Stimulated activated CD4-positive, alpha-beta T cell treated with anti-CD3 and anti-CD28 coated beads, Interleukin-4, amount 100 ng/mL, for 48 hours (primary cell): ENCODE measurements around the gene KRTAP19-8.

Experiments
- DNase-seq, 2 donors: peaks; one replicate each; pipeline ENCODE4 v3.0.0-alpha.2; 2020; ENCODE audit warnings: low read depth in 2 of 2

The KRTAP19-8 gene, protein sequence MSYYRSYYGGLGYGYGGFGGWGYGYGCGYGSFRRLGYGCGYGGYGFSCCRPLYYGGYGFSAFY

DNA sequence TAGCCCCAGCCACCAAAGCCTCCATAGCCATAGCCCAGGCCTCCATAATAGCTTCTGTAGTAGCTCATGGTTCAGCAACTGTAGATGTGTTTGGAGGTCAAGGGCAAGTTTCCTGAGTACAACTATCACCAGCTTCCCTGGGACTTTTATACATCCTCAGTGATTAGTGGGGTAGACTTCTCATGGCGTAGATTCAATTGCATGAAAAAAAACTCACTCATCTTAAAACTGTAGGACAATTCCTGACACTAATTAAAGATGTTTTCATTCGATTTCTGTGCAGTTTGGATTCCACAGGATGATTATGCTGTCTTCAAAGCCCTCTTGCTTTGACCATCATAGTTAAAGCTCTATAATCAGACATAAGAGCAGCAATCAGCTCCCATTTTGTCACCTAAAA lies at the start of gene KRTAP19-8:
KRTAP19-8 (minus strand) TSS at position 101 of the 400 bp plus-strand sequence; CDS start at position 68, 33 bp downstream.
- no peak for DNase-seq

DNA sequence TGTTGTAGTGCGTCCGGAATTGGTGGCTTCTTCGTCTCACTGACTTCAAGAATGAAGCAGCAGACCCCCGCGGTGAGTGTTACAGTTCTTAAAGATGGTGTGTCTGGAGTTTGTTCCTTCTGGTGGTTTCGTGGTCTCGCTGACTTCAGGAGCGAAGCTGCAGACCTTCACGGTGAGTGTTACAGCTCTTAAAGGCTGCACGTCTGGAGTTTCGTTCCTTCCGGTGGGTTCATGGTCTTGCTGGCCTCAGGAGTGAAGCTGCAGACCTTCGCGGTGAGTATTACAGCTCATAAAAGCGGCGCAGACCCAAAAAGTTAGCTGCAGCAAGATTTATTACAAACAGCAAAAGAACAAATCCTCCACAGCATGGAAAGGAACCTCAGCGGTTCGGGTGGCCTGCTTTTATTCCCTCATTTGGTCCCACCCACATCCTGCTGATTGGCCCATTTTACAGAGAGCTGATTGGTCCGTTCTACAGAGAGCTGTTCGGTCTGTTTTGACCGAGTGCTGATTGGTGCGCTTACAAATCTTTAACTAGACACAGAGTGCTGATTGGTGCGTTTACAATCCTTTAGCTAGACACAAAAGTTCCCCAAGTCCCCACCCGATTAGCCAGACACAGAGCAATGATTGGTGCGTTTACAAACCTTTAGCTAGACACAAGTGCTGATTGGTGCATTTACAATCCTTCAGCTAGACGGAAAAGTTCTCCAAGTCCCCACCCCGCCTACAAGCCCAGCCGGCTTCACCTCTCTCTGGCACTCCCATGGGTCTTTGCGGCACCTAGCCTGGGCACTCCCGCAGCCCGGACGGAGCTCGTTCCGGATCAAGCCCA lies 49.6 kb upstream of the KRTAP19-8 start:
- DNase-seq: no peak

DNA sequence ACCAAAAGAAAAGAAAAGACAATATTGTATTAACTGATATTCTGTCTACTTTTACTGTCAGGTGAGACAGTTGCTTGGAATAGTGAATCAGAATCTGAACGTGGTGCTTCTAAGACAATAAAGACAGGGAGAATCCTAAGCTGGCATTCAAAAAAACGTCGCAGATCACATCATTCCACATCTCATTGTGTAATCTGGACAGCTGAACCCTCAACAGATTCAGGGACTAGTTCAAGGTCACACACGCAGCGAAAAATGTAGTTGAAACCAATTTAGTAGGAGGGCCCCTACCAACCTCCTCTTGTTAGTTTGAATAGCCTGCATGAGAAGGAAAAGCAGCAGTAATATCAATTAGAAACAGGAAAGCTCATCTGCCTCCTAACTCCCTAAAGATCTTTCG lies 46.4 kb upstream of the KRTAP19-8 start:
- no peak for DNase-seq

DNA sequence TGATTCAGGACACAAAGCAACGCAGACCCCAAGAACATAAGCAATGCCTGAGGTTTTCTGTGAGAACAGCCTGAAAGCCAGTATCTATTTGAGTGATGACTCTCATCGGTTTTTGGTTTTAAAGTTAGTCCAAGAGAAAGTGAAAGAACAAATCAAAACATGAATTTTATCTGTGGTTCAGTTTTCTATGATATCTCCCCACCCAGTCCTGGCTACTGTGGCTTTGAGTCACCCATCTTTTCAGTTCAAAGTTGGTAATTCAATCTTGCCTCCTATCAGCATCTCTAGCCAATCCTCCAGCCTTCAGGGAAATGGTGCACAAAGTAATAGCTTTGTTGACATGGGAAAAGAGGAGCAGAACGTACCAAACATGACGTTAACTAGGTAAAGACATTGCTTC lies 40.5 kb upstream of the KRTAP19-8 start:
- DNase-seq: no peak

DNA sequence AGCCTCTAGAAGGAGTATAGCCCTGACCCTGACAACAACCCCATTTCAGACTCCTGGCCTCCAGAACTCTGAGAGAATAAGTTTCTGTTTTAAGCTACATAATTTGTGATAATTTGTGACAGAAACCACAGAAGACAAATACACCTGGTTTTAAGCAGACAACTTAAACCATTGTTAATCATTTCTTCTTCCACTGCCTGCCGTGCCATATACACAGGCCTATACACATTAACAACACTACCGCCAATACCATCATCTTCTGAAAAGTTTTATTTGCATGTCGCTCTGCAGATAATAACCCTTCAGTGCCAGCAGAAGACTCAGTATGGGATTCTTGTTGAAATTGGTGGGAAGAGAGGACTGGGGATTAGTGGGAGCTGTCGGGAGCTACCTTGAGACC lies 39.9 kb upstream of the KRTAP19-8 start:
- DNase-seq: no peak

DNA sequence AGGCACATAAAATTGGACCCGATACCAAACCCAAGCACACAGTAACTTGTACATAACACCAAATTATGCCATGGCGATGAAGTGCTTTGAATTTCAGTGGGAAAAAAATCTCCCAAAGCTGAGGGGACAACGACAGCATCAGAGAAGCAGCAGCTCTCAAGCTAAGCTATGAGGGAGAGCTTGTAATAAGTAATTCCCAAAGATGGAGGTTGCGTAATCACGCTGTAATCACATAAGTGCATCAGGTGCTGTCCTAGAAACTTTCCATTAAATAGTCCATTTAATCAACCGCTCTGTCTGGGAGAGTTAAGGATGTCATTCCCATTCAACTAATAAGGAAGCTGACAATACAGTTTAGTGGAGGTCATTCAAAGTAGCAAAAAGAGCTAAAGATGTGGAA lies 37.6 kb upstream of the KRTAP19-8 start:
- no peak for DNase-seq

DNA sequence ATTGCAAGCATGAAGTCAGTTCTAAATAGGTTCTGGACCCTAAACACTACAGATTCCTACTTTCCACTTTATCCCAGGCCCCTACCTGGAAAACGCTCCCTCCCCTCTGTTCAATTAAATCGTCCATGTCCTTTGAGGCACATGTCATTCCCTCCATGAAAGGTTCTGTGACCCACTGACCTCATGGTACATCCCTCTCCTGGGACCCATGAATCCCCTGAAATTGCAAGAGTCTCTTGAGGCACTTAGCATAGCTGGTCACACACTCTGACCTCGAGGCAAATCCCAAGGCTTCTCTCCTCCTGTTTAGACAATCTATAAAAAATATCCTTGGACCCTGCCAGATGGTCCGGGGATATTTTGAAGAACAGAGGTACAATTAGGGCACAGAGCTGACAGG lies 34.3 kb upstream of the KRTAP19-8 start:
- no peak for DNase-seq

DNA sequence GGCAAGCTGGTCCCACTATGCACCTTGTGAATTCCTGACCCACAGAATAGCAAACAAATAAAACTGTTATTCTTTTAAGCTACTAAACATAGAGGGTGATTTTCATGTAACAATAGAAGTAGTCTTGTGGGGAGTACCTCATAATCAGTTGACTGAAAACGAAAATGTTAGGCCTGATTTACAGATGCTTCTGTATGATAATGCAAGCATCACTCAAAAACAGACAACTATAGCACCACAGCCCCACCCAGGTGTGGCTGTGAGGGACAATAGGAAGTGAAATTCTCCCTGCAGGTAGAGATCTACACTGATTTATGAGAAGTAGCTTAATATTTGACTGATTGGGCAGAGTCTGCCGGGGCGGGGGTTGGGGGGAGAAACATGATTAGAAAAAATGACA lies 26.5 kb upstream of the KRTAP19-8 start:
- no peak for DNase-seq

DNA sequence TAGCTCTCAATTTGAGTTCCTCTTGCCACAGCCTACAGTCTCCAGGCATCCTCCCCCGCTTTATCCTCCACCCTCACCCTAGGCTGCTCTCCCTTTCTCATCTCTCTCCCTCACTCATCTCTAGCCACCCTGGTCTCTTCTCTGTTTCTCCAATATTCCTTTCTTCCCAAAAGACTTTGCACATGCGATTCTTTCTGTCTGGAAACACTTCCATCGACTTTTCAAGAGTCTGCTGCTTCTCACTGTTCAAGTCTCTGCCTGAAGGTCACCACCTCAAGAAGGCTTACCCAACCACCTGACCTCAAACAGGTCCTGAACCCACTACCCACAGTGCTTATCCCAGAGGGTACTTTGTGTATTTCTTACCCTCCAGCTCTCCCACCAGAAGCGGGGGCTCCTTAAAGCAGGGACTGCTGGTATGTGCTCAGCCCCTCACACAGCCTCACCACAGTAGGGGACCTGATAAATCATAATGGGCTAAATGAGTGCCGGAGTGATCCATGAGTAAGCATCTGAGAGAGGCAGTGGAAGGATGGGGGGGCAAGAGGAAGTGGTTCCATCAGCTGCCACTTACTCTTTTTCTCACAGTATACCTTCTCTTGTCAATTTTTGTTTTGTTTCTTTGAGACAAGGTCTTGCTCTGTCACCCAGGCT lies 14.3 kb upstream of the KRTAP19-8 start:
- DNase-seq: no peak

DNA sequence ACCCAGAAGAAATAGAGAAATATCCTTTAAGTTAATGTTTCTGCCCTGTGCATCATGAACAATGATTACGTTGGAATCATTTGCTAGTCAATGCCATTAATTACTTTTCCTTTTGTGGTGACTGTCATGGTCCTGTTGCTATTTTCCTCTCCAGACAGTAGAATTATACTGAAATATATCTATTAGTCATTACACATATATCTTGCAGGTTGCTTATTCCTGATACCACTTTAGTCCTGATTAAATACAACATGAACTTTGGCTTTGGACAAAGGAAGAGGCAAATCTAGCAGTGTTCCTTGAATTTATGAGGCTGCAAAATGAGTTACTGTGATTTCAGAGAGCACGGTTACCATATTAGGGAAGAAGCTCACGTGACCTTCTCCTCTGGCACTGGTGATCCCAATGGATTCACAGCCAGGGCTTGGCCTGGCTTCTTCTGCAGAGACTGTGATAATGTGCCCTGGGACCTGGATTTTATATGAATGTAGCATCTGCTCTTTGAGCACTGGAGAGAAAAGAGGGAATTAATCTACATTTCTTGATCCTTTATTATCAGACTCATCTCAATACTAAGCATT lies 12.4 kb upstream of the KRTAP19-8 start:
- no peak for DNase-seq

DNA sequence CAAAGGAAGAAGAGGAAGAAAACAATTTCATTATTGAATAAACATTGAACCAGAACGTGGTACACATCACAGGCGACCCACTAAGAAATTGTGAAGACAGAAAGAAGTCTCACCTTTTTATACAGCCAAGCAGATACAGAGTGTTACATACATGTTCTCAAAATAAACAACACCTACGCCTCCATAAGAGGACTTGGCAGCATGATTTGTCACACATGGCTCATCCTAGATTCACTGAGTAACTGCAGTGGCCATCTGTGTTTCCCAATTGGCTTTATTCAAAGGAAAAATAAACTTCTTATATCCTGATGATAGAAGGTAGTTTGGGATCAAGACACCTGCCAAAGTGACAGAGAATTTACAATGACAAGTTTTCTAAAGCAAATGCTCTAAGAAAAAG lies 7.6 kb upstream of the KRTAP19-8 start:
- DNase-seq: no peak

DNA sequence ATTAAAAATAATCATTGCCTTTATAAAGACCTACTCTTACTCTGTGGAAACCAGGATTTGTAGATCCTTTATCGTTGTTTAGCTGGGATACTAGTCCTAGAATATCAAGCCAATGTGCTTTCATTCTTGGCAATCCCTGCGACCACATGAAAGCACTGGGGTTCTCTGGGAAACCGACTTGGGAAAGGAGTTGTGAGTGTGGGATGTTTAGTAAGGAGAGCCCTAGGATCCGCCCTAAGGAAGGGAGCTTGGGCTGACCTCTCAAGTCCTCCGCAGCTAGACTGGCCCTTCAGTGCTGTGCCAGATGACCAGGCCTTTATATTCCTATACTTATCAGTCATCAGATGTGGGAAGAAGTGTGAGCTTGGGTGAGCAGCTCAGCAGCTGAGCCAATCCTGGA lies 5.2 kb upstream of the KRTAP19-8 start:
- no peak for DNase-seq

DNA sequence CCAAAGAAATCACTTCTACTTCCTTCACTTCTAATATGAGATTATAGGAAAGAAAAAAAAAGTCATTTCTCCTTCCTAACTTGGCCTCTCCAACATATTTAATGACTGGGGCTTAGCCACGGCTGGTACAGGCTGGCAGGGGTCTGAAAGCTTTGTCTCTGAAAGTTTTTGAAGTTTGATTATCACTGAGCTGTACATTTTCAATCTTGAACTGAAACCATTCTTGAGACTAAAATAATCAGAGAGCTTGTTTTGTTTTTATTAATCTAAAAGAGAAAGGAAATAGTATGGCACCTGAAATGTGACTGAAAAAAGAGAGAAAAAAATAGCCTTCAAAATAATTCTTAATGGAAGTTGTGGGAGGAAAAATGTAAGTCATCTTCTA lies 3.8 kb upstream of the KRTAP19-8 start:
- no peak for DNase-seq

DNA sequence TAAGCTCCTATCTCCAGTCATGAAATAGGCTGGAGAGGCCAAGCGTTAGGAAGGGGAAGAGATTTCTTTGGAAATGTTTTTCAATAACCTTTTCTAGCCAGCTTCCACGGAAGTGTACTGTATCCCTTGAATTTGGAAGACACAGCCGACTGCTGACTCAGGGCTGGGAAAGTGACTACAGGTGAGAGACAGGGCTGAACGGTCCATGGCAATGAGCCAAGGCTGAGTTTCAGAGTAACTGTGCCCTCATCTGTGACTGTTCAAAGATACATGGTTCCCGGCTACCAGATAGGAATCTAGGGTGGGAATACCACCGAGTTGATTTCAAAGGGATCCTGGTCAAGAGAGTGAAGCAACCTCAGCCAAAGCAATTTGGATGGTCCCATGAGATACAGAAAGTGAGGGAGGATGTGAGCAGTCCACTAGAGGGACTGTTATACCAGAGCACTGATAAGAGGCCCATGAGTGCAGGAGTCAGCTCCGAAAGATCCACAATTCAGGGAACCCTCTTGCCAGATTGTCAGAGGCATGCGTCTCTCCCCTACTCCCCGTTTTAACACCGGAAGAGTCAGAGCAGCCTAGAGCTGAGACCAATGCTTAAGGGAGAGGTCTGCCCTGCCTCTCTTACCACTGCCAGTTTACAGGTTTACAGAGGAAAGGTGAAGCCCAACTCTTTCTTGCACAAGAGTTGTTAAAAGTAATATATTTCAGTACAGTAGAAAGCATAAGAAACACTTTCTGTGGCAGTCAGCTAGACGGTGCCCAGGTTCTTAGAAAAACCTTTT lies 3.2 kb upstream of the KRTAP19-8 start:
- DNase-seq: no peak

DNA sequence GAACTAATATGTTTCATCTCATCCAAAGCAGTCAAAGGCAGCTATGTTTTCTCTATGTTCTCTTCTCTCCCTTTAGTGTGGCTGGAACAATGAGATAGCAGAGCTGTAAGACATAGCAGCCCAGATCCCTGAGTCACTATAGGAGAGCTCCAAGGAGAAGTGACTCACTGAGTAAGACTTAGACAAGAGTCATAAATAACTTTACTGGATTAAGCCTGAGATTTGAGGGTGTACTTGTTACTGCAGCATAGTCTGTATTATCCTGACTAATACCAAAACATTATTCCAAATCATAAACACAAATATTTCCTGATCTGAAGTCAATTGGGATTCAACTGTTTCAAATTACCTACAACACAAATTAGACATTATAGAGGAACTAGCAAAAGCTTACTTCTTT lies 3.9 kb downstream of the KRTAP19-8 start:
- DNase-seq: no peak

DNA sequence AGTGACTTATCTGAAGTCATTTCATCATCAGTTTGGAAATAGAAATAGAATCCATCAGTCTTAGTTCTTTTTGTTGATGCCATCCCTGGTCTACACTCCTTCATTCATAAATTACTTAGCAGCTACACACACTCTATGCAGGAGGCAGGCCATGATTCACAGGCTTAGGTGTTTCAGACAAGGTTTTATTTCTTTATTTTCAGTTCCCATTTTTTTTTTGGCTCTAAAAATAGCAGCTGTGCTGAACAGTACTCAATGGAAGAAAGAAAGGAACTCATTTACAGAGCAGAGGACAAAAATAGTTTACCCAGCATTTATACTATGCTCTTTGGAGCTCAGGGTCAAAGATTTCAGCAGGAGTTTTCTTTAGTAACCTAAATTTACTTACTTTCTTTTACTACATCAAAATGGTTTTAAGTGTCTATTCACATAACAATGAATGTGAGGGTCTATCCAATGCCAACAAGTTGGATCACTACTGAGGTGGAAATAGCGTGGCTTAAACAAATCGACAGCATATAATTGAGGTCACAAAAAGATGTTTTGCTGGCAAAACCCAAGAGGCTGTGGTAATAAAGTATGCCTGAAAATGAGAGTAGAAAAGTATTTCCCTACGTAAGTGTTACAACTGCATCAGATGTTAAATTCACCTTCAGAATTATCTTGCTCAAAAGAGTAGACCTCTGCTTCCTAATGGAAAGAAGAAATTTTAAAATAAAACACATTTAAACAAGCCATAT lies 7.7 kb downstream of the KRTAP19-8 start:
- no peak for DNase-seq

DNA sequence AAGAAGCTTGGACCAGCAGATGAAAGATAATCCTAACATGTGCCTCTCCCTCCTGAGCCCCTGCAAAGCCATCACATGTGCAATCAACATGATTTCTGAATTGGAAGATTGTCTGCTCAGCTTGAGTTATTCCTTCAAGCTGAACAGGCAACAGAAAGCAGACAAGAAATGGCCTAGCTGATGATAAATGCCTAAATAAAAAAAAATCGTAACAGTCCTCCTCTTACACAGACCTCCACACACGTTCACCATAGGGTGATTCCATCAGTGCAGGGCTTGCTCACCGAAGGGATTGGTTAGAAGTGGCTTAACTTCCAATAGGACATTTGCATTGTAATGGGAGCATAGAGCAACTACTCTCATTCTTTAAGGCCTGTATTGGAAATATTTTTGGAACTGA lies 14.6 kb downstream of the KRTAP19-8 start:
- DNase-seq: no peak

DNA sequence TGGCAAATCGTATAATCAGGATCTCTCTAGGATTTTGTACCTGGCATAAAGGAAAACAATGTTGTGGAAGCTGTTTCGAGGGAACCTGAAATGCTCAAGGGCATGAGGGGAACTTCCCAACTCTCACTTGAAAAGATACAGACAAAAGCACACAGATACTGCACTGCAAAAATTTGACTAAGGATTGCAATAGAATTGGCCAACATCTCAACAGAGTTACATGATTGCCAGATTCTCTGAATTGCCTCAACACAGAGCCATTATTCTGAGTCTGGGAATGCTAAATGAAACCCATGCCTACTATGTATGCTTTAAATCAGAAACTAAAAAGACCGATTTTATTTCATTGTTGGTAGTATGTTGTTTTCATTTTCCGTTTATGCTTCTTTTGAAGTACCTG lies 16.0 kb downstream of the KRTAP19-8 start:
- DNase-seq: no peak

DNA sequence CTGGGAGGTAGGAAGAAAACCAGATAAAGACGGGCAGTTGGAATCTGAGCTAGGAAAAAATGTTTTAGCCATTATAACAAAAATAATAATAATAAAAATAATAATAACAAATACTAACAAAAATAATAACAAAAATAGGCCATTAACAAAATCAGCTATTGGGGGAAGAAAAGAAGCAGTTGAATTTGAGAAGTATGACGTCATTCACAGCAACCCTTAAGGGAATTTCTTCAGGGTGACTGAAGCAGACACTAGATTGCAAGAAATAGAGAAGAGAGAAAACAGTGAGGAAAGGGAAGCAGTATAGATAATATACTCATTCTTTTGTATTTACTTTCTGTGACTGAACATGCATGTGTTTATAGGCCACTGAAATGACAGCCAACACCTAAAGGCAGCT lies 20.0 kb downstream of the KRTAP19-8 start:
- no peak for DNase-seq

DNA sequence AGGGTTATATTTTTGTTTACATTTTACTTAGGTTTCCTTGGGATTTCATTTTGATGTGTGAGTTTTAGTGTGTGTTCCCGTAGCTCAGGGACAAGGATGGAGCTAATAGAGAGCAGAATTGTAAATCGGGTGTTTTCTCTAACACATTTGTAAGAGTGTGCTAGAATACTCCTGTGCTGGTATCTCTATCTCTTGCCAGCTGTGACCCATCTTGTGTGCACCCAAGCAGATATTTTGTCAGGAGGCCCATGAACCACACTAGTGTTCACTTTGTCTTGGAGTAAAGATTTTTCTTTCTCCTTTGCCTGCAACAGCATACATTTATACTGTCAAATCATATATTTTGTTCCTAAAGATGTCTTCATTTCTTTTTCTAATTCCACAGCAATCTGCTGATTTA lies 23.4 kb downstream of the KRTAP19-8 start:
- no peak for DNase-seq
